Fibroblast of the aortic adventitia (primary cell): ENCODE measurements around the gene ENDOU. TPM values are rescaled to one million over a fixed set of nuclear protein-coding genes. Genes with fewer than 3 reads are reported as not detected.

ENCODE experiments used
- DNase-seq: peaks from one replicate; pipeline ENCODE4 v3.0.0-alpha.2; 2010; ENCODE audit warnings: low read depth
- H3K4me3 ChIP-seq: 2 replicates; pipeline ENCODE4 v1.5.1; 2011; ENCODE audit warnings: low read depth, mild to moderate bottlenecking, control low read depth, low read length, moderate library complexity
- total RNA-seq: library from RNA; depleted of rRNA; stranded (reverse); fragments of >200 nt; gene quantifications from 2 replicates; pipeline ENCODE4 v1.2.3, GENCODE V29; 2012; ENCODE audit warnings: low replicate concordance
- TF ChIP-seq, protein P1 (sequence below): IDR thresholded peaks from 2 replicates; pipeline ENCODE4 v1.5.1; 2011; ENCODE audit warnings: mild to moderate bottlenecking, low read length, control low read depth, inconsistent platforms; ENCODE audit not compliant: insufficient read depth

Gene ENDOU
- total RNA-seq, 1 donor = 0.36 TPM

DNA sequence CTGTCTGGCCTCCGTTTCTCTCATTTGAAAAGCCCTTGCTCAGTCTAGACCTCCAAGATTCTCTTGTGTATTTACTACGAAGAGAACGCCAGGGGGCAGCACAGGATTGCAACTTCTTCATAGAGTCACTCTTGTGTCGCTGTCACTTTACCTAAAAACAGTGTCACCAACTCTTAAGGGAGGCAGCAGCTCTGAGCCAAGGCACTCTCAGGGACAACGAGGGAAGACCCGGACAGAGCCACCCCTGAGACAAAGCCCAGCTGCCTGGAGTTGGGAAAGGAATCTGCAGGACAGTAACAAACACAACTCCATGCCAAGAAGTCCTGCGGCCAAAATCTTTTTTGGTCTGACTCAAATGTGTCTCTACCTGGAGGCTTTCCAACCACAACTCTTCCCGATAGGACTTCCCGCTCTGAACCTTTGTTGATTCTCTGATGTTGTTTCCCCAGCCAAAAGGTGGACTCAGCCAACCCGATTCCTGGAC, 9.9 kb downstream of the ENDOU start:
- peak; percentile 92 for DNase-seq
- TF ChIP-seq, protein P1, sequence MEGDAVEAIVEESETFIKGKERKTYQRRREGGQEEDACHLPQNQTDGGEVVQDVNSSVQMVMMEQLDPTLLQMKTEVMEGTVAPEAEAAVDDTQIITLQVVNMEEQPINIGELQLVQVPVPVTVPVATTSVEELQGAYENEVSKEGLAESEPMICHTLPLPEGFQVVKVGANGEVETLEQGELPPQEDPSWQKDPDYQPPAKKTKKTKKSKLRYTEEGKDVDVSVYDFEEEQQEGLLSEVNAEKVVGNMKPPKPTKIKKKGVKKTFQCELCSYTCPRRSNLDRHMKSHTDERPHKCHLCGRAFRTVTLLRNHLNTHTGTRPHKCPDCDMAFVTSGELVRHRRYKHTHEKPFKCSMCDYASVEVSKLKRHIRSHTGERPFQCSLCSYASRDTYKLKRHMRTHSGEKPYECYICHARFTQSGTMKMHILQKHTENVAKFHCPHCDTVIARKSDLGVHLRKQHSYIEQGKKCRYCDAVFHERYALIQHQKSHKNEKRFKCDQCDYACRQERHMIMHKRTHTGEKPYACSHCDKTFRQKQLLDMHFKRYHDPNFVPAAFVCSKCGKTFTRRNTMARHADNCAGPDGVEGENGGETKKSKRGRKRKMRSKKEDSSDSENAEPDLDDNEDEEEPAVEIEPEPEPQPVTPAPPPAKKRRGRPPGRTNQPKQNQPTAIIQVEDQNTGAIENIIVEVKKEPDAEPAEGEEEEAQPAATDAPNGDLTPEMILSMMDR = peak; percentile 67
- H3K4me3 ChIP-seq = peak overlapping the region; percentile 39

DNA sequence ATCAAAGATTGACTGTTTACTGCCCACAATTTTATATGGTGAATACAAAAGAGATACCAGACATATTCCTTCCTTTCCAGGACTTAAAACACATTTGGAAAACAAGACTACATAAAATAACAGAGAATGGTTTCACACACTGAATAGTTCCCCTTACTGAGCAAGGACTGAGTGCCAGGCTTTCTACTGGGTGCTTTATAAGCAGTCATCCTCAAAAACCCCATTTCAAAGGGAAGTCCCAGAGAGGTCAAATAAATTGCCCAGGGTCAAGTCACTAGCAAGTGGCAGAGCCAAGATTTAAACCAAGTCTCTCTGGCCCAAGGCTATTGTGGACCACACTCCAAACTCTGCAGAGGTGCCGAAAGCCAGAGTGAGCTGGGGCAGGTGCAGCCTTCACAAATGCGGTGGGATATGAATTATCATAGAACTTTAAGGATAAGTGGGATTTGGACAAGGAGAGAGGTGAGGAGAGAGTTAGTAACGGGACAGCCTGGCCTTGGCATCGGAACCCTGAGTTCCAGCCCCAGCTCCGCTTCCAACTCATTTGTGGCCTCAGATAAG, 10.4 kb downstream of the ENDOU start:
- TF ChIP-seq, protein P1 = no peak
- no peak overlapping the region for H3K4me3 ChIP-seq
- DNase-seq = no peak

DNA sequence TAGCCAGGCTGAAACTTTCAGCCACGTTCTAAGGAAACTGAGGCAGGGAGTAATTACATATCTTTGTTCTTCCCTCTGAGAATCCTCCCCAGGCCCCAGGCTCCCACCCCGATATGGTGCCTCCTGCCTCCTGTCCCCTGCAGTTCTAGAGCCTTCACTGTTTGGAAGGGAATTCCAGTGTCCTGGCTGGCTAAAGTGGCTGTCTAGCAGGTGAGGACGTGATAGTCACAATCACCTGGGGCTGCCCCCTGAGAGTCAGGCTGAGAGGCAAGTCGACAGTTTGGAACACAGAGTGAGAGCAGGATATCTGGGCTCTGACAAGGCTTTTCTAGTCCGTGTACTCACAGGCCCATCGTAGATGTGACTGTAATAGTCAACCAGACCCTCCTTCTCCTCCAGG, 13.1 kb downstream of the ENDOU start:
- no peak overlapping the region for H3K4me3 ChIP-seq
- no peak for DNase-seq
- TF ChIP-seq, protein P1 = no peak

DNA sequence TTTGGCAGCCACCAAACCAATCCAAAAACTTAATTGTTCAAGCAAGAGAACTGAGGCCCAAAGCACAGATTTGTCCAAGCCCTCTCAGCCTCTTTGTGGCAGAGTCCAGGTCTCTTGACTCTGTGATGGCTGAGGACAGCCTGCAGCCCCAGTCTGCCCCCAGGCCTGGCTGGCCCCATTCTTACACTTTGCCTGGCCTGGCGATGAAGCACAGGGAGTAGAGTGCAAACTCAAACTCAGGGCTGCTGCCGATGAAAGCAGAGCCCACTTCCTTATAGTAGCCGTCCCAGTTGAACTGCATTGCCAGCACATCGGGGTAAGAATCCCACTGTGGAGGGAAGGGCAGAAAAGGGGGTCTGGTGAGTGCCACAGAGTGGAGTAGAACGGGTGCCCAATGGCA, 13.8 kb downstream of the ENDOU start:
- DNase-seq = no peak
- TF ChIP-seq, protein P1 = no peak
- H3K4me3 ChIP-seq = no peak overlapping the region

DNA sequence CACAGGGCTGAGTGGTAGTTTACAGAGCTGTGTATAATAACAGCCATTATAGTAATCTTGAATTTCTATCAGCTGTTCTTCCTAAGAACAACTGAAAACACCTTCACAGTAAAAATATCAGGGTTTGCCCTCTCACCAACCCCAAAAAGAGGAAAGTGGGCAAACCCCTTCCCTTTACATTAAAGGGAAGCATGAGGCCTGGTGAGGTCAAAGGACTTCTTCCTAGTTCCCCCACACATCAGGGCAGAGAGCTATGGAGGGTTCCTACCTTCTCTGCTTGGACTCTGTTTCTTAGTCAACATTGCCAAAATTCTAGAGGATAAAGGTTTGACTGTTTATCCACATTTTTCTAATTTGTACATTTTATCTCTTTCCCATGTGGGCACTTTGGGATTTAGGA, 15.0 kb downstream of the ENDOU start:
- TF ChIP-seq, protein P1 = no peak

DNA sequence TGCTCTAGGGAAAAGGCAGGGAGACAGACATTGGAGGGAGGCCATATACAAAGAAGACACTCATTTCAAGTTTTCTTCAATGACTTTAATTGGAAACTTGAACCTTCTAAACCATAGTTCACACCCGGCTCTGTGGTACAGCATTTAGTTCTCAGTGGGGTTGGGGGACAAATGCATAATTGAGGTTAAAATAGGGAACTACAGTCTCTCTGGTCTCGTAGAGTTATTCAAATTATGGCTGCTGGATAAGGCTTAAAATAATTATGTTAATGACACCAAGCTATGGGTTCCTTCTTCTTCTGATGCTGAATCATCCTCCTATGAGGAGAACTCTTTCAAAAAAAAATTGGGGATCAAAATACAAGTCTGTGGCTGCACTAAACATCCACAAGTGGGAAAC, 15.6 kb downstream of the ENDOU start:
- DNase-seq = no peak
- TF ChIP-seq, protein P1 = no peak
- no peak overlapping the region for H3K4me3 ChIP-seq

More for the DNA sequence above, 15.0 kb downstream of the ENDOU start:
- H3K4me3 ChIP-seq = no peak overlapping the region
- DNase-seq = no peak

DNA sequence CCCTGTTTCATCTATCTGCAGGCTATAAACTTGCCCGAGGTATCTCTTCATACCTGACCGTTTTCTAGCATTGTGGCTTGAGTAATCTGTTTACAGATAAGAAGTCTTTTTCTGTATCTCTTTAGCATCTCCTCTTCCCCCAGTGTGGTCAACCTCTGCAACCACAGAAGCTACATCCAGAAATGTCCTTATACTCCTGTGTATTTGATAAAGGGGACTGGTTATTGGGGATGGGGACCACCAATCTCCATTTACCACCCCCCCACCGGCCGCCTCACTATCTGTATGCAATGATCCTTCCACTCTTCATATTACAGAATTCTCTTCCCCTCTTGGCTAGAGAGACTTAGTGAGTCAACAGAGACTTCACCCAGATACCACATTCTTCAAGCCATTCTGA, 16.1 kb downstream of the ENDOU start:
- no peak overlapping the region for H3K4me3 ChIP-seq
- no peak for DNase-seq
- TF ChIP-seq, protein P1 = no peak
